Kidney epithelial cell (primary cell): ENCODE measurements around the gene PTPRJ. TPM values are rescaled to one million over a fixed set of nuclear protein-coding genes. Genes with fewer than 3 reads are reported as not detected.
"Not testable (repeated sequence)": the region's sequence is repeated elsewhere in the genome, so short reads cannot be mapped to it uniquely, and the experiment has no call there.

Experiments used
- DNase-seq: peaks from one replicate; pipeline ENCODE4 v3.0.0-alpha.2; 2010; ENCODE audit warnings: low read depth
- H3K27me3 ChIP-seq: 2 replicates; pipeline ENCODE4 v1.6.0; 2011; ENCODE audit warnings: low read length; ENCODE audit not compliant: control insufficient read depth, insufficient read depth
- H3K36me3 ChIP-seq: 2 replicates; pipeline ENCODE4 v1.5.1; 2011; ENCODE audit warnings: low read length; ENCODE audit not compliant: control insufficient read depth, insufficient read depth
- H3K4me3 ChIP-seq: 2 replicates; pipeline ENCODE4 v1.5.1; 2011; ENCODE audit warnings: low read depth, mild to moderate bottlenecking, control low read depth, low read length
- total RNA-seq: library from RNA; depleted of rRNA; stranded (reverse); fragments of >200 nt; gene quantifications from 2 replicates; pipeline ENCODE4 v1.2.3, GENCODE V29; 2015
- TF ChIP-seq, protein P1 (sequence below): IDR thresholded peaks from 2 replicates; pipeline ENCODE4 v1.5.1; 2011; ENCODE audit warnings: mild to moderate bottlenecking, moderate library complexity, low read length, control low read depth, inconsistent platforms; ENCODE audit not compliant: insufficient read depth, poor library complexity, severe bottlenecking

The PTPRJ gene
- total RNA-seq, 1 donor from 2014 or later: 42.3 TPM

DNA sequence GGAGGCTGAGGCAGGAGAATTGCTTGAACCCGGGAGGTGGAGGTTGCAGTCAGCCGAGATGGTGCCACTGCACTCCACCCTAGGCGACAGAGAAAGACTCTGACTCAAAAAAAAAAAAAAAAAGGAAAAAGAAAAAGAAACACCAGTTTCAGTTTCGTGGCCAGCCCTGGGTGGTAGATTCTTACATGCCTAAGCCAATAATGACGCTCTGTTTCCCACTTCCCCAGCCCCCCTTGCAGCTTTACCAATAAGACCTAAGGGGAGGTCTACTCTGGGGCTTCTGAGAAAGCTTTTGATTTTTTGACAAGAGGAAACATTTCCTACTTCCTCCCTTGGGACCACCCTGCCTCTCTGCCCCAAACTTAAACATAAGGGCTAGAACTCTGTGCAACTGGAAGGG, 30.0 kb upstream of the PTPRJ start:
- H3K4me3 ChIP-seq: no peak overlapping the region
- DNase-seq: no peak
- no peaks in the 10 kb centered on the region for H3K27me3 ChIP-seq
- TF ChIP-seq, protein P1, sequence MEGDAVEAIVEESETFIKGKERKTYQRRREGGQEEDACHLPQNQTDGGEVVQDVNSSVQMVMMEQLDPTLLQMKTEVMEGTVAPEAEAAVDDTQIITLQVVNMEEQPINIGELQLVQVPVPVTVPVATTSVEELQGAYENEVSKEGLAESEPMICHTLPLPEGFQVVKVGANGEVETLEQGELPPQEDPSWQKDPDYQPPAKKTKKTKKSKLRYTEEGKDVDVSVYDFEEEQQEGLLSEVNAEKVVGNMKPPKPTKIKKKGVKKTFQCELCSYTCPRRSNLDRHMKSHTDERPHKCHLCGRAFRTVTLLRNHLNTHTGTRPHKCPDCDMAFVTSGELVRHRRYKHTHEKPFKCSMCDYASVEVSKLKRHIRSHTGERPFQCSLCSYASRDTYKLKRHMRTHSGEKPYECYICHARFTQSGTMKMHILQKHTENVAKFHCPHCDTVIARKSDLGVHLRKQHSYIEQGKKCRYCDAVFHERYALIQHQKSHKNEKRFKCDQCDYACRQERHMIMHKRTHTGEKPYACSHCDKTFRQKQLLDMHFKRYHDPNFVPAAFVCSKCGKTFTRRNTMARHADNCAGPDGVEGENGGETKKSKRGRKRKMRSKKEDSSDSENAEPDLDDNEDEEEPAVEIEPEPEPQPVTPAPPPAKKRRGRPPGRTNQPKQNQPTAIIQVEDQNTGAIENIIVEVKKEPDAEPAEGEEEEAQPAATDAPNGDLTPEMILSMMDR: no peak
- H3K36me3 ChIP-seq: no peaks in the 10 kb centered on the region

DNA sequence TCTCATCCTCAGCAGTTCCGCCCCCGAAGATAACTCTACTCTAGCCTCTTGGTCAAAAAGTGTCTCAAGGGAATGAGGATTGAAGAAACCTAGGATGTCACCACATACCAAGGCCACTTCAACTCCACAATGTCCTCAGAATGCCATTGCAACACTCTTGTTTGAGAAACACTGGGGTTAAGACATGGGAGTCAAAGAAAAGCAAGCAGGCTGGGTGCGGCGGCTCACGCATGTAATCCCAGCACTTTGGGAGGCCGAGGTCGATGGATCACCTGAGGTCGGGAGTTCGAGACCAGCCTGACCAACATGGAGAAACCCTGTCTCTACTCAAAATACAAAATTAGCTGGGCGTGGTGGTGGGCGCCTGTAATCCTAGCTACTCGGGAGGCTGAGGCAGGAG, 28.9 kb upstream of the PTPRJ start:
- H3K36me3 ChIP-seq, DNase-seq, H3K27me3 ChIP-seq, H3K4me3 ChIP-seq: not testable (repeated sequence)

DNA sequence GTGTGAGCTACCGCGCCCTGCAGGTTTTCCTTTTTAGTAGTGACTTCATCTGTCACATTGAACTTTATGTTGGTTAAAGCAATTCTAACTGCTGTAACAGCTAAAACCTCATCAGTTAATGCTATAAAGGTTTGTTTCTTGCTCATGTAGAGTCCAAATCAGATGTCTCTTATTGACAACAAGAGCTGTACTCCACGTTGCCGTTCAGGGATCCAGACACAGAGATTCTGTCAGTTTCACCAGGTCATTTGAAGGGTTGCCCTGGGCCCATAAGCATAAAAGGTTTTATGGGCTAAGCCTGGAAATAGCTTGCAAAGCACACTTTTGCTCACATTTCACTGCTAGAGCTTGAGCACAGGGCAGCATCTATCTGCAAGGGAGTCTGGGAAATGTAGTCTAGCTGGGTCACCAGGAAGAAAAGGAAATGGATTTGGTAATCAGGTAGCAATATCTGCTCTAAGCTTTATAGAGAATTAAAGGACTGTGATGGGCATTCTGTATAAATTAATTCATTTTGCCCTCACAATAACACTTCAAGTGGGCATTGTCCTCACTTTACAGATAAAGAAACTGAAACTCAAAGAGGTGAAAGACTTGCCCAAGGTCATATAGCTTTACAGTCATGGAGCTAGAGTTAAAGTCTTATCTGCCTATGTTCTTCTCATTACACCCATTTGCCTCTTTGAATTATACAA, 25.2 kb upstream of the PTPRJ start:
- Histone ChIP-seq H3K36me3 (no peaks in the 10 kb centered on the region), H3K27me3 (no peaks in the 10 kb centered on the region), H3K4me3 (no peak overlapping the region)
- TF ChIP-seq, protein P1: no peak
- no peak for DNase-seq

DNA sequence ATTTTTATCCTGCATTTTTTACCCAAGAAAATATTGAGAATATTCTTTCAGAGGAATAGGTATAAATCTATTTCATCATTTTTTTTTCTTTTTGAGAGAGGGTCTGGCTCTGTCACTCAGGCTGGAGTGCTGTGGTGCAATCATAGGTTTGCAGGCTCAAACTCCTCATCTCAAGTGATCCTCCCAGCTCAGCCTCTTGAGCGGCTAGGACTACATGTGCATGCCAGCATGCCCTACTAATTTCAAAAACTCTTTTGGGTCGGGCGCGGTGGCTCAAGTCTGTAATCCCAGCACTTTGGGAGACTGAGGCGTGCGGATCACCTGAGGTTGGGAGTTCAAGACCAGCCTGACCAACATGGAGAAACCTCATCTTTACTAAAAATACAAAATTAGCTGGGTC, 20.3 kb upstream of the PTPRJ start:
- no peaks in the 10 kb centered on the region for H3K27me3 ChIP-seq
- H3K36me3 ChIP-seq: no peaks in the 10 kb centered on the region
- no peak overlapping the region for H3K4me3 ChIP-seq
- TF ChIP-seq, protein P1: no peak
- no peak for DNase-seq

DNA sequence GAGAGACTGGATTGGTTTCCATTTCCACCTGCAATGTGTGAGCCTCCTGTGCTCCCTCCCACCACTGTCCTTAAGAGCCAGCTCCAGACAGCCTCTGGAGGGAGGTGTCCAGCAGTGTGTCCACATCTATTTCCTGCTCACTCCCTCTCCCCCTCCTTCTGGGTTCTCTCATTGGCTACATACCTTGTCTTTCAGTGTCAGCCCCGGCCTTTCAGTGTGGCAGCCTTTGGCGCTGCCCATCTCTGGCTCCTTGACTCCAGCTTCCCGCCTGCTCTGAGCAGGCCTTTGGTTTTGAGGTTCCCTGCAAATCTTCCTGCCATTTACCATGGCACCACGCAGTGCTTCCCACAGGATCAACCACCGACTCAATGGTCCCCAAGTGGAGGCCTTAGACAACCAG, 19.0 kb upstream of the PTPRJ start:
- TF ChIP-seq, protein P1: no peak
- no peak overlapping the region for H3K4me3 ChIP-seq
- no peaks in the 10 kb centered on the region for H3K27me3 ChIP-seq
- DNase-seq: no peak
- no peaks in the 10 kb centered on the region for H3K36me3 ChIP-seq

DNA sequence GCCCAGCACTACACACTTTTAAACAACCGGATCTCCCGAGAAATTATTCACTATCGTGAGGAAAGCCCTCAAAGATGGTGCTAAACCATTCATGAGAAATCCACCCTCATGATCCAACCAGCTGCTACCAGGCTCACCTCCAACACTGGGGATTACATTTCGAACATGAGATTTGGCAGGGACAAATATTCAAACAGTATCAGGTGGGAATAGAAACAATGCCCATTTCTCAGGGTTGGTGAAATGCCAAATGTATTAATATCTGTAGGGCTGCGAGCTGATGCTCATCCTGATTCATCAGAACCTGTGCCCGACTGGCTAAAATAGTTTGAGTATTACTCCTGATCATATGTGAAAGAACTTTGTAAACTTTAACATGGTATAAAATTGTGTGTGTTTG, 15.8 kb upstream of the PTPRJ start:
- TF ChIP-seq, protein P1: no peak
- no peak for DNase-seq
- no peak overlapping the region for H3K4me3 ChIP-seq
- H3K27me3 ChIP-seq: no peaks in the 10 kb centered on the region
- H3K36me3 ChIP-seq: no peaks in the 10 kb centered on the region
